ENCODE data around the gene CDC42BPG.
A peak's percentile ranks its signal among the peaks of the same experiment; 100 is the strongest.

CDC42BPG gene

GRCh38 chr11:64878223-64878493, 33.7 kb upstream of the CDC42BPG start:
- Histone ChIP-seq H3K9me3 (replicated peaks; ENCODE audit: insufficient read depth, low read length) (no peaks in the 10 kb centered on the region), H3K9ac (ENCODE audit: low read length) (peak overlapping the region; percentile 76), H3K27me3 (replicated peaks; ENCODE audit: insufficient read depth, low read length) (peaks cover 17% of the 10 kb centered on the region), H3K27ac (ENCODE audit: low read length) (peak overlapping the region; percentile 30; the same call in 1 of the 2 replicates), H3F3A (ENCODE audit: insufficient read depth, low read length) (peaks cover 16% of the 10 kb centered on the region), H3K4me1 (ENCODE audit: low read length) (peaks cover 30% of the 10 kb centered on the region), H3K79me2 (ENCODE audit: low read length) (peaks cover 41% of the 10 kb centered on the region), H3K4me3 (ENCODE audit: low read length) (peak overlapping the region; percentile 96), H3K4me2 (ENCODE audit: low read depth, low read length) (peak overlapping the region; percentile 99), H4K20me1 (ENCODE audit: insufficient read depth, low read length) (no peaks in the 10 kb centered on the region), H3K36me3 (replicated peaks; ENCODE audit: insufficient read depth, low read length) (no peaks in the 10 kb centered on the region), H2AFZ (ENCODE audit: low read length) (peak overlapping the region; percentile 88), H3K9me2 (replicated peaks; ENCODE audit: insufficient read depth, low read length) (no peaks in the 10 kb centered on the region)
- TF ChIP-seq, protein P1, sequence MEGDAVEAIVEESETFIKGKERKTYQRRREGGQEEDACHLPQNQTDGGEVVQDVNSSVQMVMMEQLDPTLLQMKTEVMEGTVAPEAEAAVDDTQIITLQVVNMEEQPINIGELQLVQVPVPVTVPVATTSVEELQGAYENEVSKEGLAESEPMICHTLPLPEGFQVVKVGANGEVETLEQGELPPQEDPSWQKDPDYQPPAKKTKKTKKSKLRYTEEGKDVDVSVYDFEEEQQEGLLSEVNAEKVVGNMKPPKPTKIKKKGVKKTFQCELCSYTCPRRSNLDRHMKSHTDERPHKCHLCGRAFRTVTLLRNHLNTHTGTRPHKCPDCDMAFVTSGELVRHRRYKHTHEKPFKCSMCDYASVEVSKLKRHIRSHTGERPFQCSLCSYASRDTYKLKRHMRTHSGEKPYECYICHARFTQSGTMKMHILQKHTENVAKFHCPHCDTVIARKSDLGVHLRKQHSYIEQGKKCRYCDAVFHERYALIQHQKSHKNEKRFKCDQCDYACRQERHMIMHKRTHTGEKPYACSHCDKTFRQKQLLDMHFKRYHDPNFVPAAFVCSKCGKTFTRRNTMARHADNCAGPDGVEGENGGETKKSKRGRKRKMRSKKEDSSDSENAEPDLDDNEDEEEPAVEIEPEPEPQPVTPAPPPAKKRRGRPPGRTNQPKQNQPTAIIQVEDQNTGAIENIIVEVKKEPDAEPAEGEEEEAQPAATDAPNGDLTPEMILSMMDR (IDR thresholded peaks at IDR 0.05; ENCODE audit: low read length), result no peak
- TF ChIP-seq EZH2phosphoT487 (IDR thresholded peaks at IDR 0.05; ENCODE audit: low read length) (no peak), EZH2 (optimal IDR thresholded peaks at IDR 0.05; ENCODE audit: low read depth, low read length) (no peak)
- DNase-seq, result no peak

DNA sequence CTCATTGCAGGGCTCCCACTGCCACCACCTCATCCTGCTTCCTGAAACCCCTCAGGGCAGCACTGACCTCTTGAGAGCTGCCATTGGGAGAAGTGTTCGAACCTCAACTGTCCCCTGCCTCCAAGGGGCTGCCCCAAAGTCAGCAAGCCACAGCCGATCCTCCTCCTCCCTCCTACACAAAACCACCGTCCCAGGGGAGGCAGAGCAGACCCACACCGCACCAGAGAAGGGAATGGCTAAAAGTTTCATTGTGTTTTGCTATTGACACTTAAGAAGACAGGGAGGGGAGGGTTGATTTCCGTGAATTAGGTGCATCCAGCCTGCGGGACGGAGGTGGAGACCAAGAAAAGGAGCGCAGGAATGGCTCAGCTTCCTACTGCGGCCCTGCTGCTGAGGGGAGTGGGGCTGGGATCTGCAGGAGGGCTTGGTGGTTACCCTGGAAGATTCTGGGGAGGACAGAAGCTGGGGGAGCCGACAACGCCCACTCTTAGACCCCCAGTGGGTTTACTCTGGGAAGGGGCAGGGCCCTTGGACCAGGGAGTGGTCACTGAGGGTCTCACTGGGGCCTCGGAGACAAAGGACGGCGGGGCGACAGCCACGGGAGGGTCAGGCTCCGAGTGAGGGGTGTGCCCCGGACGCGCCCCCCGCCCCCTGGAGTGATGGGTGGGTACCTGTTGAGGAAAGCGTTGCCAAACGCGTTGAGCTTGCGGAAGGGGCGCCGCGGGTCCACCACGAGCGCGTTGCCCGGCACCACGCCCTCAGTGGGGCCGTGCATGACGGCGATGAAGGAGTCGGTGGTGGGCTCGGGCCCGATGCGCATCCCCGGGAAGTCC, 33.2 kb upstream of the CDC42BPG start:
- Histone ChIP-seq H3K9ac (ENCODE audit: low read length) (peak overlapping the region; percentile 76), H3K4me1 (ENCODE audit: low read length) (peaks cover 30% of the 10 kb centered on the region), H3K27ac (ENCODE audit: low read length) (no peak overlapping the region; the same call in 1 of the 2 replicates), H3K79me2 (ENCODE audit: low read length) (peaks cover 42% of the 10 kb centered on the region), H3K9me2 (replicated peaks; ENCODE audit: insufficient read depth, low read length) (no peaks in the 10 kb centered on the region), H3K36me3 (replicated peaks; ENCODE audit: insufficient read depth, low read length) (no peaks in the 10 kb centered on the region), H3K4me2 (ENCODE audit: low read depth, low read length) (peak overlapping the region; percentile 99), H3K27me3 (replicated peaks; ENCODE audit: insufficient read depth, low read length) (peaks cover 14% of the 10 kb centered on the region), H4K20me1 (ENCODE audit: insufficient read depth, low read length) (no peaks in the 10 kb centered on the region), H3K9me3 (replicated peaks; ENCODE audit: insufficient read depth, low read length) (no peaks in the 10 kb centered on the region), H3K4me3 (ENCODE audit: low read length) (peak overlapping the region; percentile 96), H2AFZ (ENCODE audit: low read length) (peak overlapping the region; percentile 88), H3F3A (ENCODE audit: insufficient read depth, low read length) (peaks cover 16% of the 10 kb centered on the region)
- DNase-seq, result no peak
- TF ChIP-seq, protein P1 (IDR thresholded peaks at IDR 0.05; ENCODE audit: low read length), result no peak
- TF ChIP-seq EZH2phosphoT487 (IDR thresholded peaks at IDR 0.05; ENCODE audit: low read length), result no peak
- TF ChIP-seq EZH2 (optimal IDR thresholded peaks at IDR 0.05; ENCODE audit: low read depth, low read length), result no peak

GRCh38 chr11:64876835-64877341, 32.4 kb upstream of the CDC42BPG start:
- H3K79me2 ChIP-seq (ENCODE audit: low read length), result peaks cover 45% of the 10 kb centered on the region
- no peaks in the 10 kb centered on the region for H4K20me1 ChIP-seq (ENCODE audit: insufficient read depth, low read length)

More at GRCh38 chr11:64876835-64877341, 32.4 kb upstream of the CDC42BPG start:
- Histone ChIP-seq H3K4me1 (ENCODE audit: low read length) (peaks cover 30% of the 10 kb centered on the region), H3K9me3 (replicated peaks; ENCODE audit: insufficient read depth, low read length) (no peaks in the 10 kb centered on the region), H2AFZ (ENCODE audit: low read length) (no peak overlapping the region), H3F3A (ENCODE audit: insufficient read depth, low read length) (peaks cover 16% of the 10 kb centered on the region), H3K27me3 (replicated peaks; ENCODE audit: insufficient read depth, low read length) (peaks cover 6% of the 10 kb centered on the region), H3K4me3 (ENCODE audit: low read length) (peak overlapping the region; percentile 96), H3K27ac (ENCODE audit: low read length) (no peak overlapping the region), H3K9me2 (replicated peaks; ENCODE audit: insufficient read depth, low read length) (no peaks in the 10 kb centered on the region), H3K9ac (ENCODE audit: low read length) (peak overlapping the region; percentile 76; the same call in 1 of the 2 replicates), H3K4me2 (ENCODE audit: low read depth, low read length) (peak overlapping the region; percentile 99), H3K36me3 (replicated peaks; ENCODE audit: insufficient read depth, low read length) (no peaks in the 10 kb centered on the region)
- no peak for DNase-seq
- TF ChIP-seq EZH2 (optimal IDR thresholded peaks at IDR 0.05; ENCODE audit: low read depth, low read length) (no peak), EZH2phosphoT487 (IDR thresholded peaks at IDR 0.05; ENCODE audit: low read length) (no peak)
- TF ChIP-seq, protein P1 (IDR thresholded peaks at IDR 0.05; ENCODE audit: low read length), result no peak
